ENCODE results near the gene TFCP2L1.

TFCP2L1 gene

DNA sequence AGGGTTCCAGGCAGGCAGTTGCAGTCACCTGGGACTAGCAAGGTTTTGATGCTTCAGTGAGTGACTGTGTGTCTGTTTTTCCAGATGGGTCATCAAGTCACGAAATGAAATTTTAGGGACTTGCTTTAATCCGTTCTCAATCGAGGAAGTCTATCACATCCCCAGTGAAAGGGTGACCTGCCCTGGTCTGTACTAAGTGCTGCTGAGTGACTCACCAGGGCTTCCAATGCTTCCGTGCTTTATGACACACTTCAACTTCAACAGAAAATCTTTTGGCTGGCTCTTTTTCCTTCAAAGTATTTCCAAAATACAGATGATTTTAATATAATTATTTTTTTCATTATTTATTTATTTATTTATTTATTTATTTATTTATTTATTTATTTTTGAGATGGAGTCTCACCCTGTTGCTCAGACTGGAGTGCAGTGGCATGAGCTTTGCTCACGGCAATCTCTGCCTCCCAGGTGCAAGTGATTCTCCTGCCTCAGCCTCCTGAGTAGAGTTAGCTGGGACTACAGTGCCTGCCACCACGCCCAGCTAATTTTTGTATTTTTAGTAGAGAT is 18.4 kb downstream of the TFCP2L1 start:
- no peak for DNase-seq (ENCODE audit: extremely low read depth, low read depth)
- TF ChIP-seq, protein P1, sequence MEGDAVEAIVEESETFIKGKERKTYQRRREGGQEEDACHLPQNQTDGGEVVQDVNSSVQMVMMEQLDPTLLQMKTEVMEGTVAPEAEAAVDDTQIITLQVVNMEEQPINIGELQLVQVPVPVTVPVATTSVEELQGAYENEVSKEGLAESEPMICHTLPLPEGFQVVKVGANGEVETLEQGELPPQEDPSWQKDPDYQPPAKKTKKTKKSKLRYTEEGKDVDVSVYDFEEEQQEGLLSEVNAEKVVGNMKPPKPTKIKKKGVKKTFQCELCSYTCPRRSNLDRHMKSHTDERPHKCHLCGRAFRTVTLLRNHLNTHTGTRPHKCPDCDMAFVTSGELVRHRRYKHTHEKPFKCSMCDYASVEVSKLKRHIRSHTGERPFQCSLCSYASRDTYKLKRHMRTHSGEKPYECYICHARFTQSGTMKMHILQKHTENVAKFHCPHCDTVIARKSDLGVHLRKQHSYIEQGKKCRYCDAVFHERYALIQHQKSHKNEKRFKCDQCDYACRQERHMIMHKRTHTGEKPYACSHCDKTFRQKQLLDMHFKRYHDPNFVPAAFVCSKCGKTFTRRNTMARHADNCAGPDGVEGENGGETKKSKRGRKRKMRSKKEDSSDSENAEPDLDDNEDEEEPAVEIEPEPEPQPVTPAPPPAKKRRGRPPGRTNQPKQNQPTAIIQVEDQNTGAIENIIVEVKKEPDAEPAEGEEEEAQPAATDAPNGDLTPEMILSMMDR (IDR thresholded peaks at IDR 0.05; ENCODE audit: low read depth, low read length, missing control alignments): no peak
- H3K4me3 ChIP-seq (replicated peaks; ENCODE audit: low read depth, low read length): no peak overlapping the region

DNA sequence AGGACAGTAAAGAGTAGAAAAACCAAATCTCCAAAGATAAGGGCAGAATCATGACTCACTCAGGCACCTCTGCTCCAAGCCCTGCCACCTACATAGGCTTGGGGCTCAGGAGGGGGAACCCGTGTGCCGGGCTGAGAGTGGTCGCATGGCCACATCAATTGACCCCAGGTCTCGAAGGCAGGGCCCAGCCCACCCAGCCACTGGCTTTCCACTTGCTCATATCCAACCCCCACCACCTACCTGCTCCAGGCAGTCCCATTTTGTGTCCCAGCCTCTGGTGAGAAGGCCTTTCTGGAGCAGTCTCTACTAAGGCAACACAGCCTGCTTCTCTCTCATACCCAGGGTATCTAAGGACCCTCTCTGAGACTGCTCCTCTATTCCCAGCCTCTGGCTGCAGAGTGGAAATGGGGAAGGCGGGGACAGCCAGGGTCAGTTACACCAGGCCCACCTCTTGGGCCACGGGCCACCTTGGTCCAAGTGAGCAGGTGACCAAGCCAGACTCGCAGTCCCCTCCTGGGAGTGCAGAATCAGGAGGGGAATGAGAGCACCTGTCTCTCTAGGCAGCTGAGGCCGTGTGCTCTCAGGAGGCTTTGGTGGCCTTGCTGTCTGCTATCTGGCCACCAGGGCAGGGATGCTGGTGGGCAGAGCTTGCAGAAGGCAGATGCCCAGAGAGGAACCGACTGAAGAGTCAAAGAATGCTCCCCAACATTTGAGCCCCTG is 20.8 kb downstream of the TFCP2L1 start:
- DNase-seq (ENCODE audit: extremely low read depth, low read depth): no peak
- TF ChIP-seq, protein P1 (IDR thresholded peaks at IDR 0.05; ENCODE audit: low read depth, low read length, missing control alignments): no peak
- no peak overlapping the region for H3K4me3 ChIP-seq (replicated peaks; ENCODE audit: low read depth, low read length)

DNA sequence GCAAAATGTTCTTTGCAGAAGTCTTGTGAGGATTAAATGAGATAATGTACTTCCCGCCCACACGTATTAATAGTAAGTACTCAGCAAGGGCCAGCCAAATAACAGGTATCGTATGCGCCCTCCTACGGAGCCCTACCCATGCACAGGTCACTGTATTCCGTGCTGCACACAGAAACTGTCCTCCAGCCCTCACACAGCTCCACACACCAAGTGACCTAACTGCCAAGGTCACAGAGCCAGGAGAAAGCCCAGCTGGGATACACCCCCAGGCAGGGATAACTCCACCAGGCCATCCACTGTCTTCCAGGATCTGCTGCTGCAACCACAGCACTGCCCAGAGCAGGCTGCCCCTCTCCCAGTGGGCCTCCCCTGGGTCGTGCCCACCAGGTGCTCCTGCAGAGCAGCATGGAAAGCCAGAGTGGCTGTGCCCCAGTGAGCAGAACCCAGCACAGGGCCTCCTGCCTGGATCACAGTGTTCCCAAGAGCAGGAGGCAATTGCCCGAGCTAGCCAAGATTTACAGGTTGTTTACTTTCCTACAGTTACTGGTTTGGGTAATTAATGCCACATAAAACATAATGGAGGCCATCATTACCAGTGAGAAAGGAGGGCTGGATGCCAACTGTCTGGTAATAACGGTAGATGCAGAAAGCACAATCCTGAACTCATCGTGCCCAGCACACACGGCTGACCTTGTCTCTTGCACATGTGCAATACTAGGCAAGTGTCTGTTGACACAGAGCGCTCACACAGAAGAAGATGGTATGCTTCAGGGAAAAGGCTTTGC is 24.4 kb downstream of the TFCP2L1 start:
- no peak overlapping the region for H3K4me3 ChIP-seq (replicated peaks; ENCODE audit: low read depth, low read length)
- no peak for DNase-seq (ENCODE audit: extremely low read depth, low read depth)
- TF ChIP-seq, protein P1 (IDR thresholded peaks at IDR 0.05; ENCODE audit: low read depth, low read length, missing control alignments): no peak

DNA sequence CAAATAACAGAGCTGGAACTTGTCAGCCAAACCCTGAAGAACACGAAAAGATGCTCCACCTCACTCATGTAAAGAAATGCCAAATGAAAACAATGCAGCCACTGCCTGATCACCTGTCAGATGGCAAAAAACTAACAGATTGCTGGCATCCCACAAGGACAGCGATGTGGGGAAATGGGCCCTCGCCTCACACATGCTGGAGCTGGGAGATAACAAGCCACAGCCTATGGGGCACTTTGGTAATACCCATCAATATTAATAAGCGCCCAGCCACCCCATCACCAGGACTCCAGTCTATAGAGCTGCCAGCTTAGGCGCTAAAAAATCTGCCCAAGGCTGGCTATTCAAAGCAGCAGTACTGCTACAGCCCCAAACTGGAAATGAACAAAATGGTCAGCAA is 27.0 kb downstream of the TFCP2L1 start:
- TF ChIP-seq, protein P1 (IDR thresholded peaks at IDR 0.05; ENCODE audit: low read depth, low read length, missing control alignments): no peak
- no peak for DNase-seq (ENCODE audit: extremely low read depth, low read depth)
- H3K4me3 ChIP-seq (replicated peaks; ENCODE audit: low read depth, low read length): no peak overlapping the region

DNA sequence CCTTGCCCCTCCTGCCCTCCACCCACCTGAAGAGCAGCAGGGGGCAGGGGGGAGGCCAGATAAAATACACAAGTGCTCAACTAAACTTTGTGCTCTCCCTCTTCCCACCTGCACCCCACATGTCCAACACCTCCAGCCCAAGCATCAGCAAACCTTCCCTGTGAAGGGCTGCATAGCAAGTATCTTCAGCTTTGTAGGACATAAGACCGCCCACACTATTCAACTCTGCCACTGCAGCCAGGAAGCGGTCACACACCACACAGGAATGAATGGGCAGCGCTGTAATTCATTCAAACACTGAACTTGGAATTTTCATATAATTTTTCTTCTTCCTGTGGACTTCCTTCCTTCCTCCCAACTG is 27.5 kb downstream of the TFCP2L1 start:
- H3K4me3 ChIP-seq (replicated peaks; ENCODE audit: low read depth, low read length): no peak overlapping the region
- TF ChIP-seq, protein P1 (IDR thresholded peaks at IDR 0.05; ENCODE audit: low read depth, low read length, missing control alignments): no peak
- DNase-seq (ENCODE audit: extremely low read depth, low read depth): no peak

DNA sequence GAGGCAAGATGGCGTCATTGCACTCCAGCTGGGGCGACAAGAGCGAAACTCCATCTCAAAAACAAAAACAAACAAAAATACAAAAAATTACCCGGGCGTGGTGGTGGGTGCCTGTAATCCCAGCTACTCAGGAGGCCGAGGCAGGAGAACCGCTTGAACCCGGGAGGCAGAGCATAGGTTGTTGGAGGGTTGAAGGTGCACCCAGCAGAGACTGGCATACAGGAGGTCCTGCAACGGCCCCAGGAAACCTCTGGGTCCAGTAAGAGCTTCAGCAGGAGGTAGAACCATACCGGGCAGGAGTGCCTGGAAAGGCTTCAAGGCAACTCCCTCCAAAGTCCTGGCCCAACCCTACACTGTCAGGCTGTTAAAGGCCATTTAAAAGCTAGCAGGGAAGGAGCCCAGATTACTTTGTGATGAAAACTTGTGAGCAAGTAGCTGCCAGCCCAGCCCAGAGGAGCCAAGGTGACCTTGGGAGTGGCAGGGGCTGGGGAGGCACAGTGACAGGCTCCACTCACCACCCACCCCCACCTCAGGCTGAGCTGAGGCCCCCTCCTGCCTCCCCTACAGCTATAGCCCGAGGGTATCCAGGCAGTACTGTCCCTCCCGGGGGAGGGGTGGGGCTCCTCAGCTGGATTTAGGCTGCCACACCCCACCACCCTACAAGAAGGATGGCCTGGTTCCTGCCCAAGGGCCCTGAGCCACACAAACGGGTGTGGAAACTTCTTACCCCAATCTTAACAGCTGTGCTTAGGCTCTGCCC is 28.1 kb downstream of the TFCP2L1 start:
- TF ChIP-seq, protein P1 (IDR thresholded peaks at IDR 0.05; ENCODE audit: low read depth, low read length, missing control alignments): no peak
- no peak for DNase-seq (ENCODE audit: extremely low read depth, low read depth)
- H3K4me3 ChIP-seq (replicated peaks; ENCODE audit: low read depth, low read length): no peak overlapping the region

Data from HFF-Myc (cell line).